ENCODE data around the gene GAS6.

Gene GAS6

GRCh38 chr13:113862191-113862930 lies 1.5 kb downstream of the GAS6 start:
- Histone ChIP-seq H3K9me3 (ENCODE audit: insufficient read depth, low read length) (peaks cover 6% of the 10 kb centered on the region; the same call in 1 of the 2 replicates), H3K4me2 (ENCODE audit: low read depth, low read length, poor library complexity, severe bottlenecking) (no peak overlapping the region), H3K4me3 (ENCODE audit: insufficient read depth, low read length, poor library complexity, severe bottlenecking) (no peak overlapping the region), H4K20me1 (ENCODE audit: low read depth, low read length) (no peaks in the 10 kb centered on the region), H3K36me3 (ENCODE audit: low read length) (no peaks in the 10 kb centered on the region), H3K9ac (ENCODE audit: low read length) (no peak overlapping the region), H3K9me2 (replicated peaks; ENCODE audit: insufficient read depth, low read length) (no peaks in the 10 kb centered on the region), H3K79me2 (ENCODE audit: insufficient read depth, low read length) (no peaks in the 10 kb centered on the region), H2AFZ (ENCODE audit: low read depth, low read length, severe bottlenecking) (no peak overlapping the region), H3K27ac (ENCODE audit: low read depth, low read length) (no peak overlapping the region), H3K27me3 (ENCODE audit: low read length) (no peaks in the 10 kb centered on the region), H3F3A (ENCODE audit: insufficient read depth) (no peaks in the 10 kb centered on the region)
- TF ChIP-seq CTCF (IDR thresholded peaks at IDR 0.05; ENCODE audit: insufficient read depth, low read length, poor library complexity, severe bottlenecking) (no peak), EZH2phosphoT487 (conservative IDR thresholded peaks at IDR 0.05; ENCODE audit: low read length) (no peak)

- no peaks in the 10 kb centered on the region for H3K27me3 ChIP-seq (ENCODE audit: low read length)
- no peaks in the 10 kb centered on the region for H4K20me1 ChIP-seq (ENCODE audit: low read depth, low read length)
- H3K27ac ChIP-seq (ENCODE audit: low read depth, low read length), result no peak overlapping the region
- H3K9me2 ChIP-seq (replicated peaks; ENCODE audit: insufficient read depth, low read length), result no peaks in the 10 kb centered on the region
- no peaks in the 10 kb centered on the region for H3K79me2 ChIP-seq (ENCODE audit: insufficient read depth, low read length)
- H3K36me3 ChIP-seq (ENCODE audit: low read length), result no peaks in the 10 kb centered on the region
- H3K4me2 ChIP-seq (ENCODE audit: low read depth, low read length, poor library complexity, severe bottlenecking), result no peak overlapping the region
- no peak overlapping the region for H2AFZ ChIP-seq (ENCODE audit: low read depth, low read length, severe bottlenecking)
- H3K9ac ChIP-seq (ENCODE audit: low read length), result no peak overlapping the region
- TF ChIP-seq EZH2phosphoT487 (conservative IDR thresholded peaks at IDR 0.05; ENCODE audit: low read length) (no peak), CTCF (IDR thresholded peaks at IDR 0.05; ENCODE audit: insufficient read depth, low read length, poor library complexity, severe bottlenecking) (no peak)
- H3K4me3 ChIP-seq (ENCODE audit: insufficient read depth, low read length, poor library complexity, severe bottlenecking), result no peak overlapping the region
- no peaks in the 10 kb centered on the region for H3F3A ChIP-seq (ENCODE audit: insufficient read depth)
- peaks cover 6% of the 10 kb centered on the region; the same call in 1 of the 2 replicates for H3K9me3 ChIP-seq (ENCODE audit: insufficient read depth, low read length)
Measured at GRCh38 chr13:113861433-113862030, 2.3 kb downstream of the GAS6 start.

- no peaks in the 10 kb centered on the region for H3F3A ChIP-seq (ENCODE audit: insufficient read depth)
- peaks cover 6% of the 10 kb centered on the region; the same call in 1 of the 2 replicates for H3K9me3 ChIP-seq (ENCODE audit: insufficient read depth, low read length)
- H3K36me3 ChIP-seq (ENCODE audit: low read length), result no peaks in the 10 kb centered on the region
- H3K4me3 ChIP-seq (ENCODE audit: insufficient read depth, low read length, poor library complexity, severe bottlenecking), result no peak overlapping the region
- H3K9me2 ChIP-seq (replicated peaks; ENCODE audit: insufficient read depth, low read length), result no peaks in the 10 kb centered on the region
- H3K27me3 ChIP-seq (ENCODE audit: low read length), result no peaks in the 10 kb centered on the region
- no peak overlapping the region for H3K4me2 ChIP-seq (ENCODE audit: low read depth, low read length, poor library complexity, severe bottlenecking)
- no peak overlapping the region for H3K27ac ChIP-seq (ENCODE audit: low read depth, low read length)
- no peak overlapping the region for H2AFZ ChIP-seq (ENCODE audit: low read depth, low read length, severe bottlenecking)
- TF ChIP-seq CTCF (IDR thresholded peaks at IDR 0.05; ENCODE audit: insufficient read depth, low read length, poor library complexity, severe bottlenecking) (no peak), EZH2phosphoT487 (conservative IDR thresholded peaks at IDR 0.05; ENCODE audit: low read length) (no peak)
- H3K79me2 ChIP-seq (ENCODE audit: insufficient read depth, low read length), result no peaks in the 10 kb centered on the region
- no peak overlapping the region for H3K9ac ChIP-seq (ENCODE audit: low read length)
- H4K20me1 ChIP-seq (ENCODE audit: low read depth, low read length), result no peaks in the 10 kb centered on the region
Measured at GRCh38 chr13:113860665-113861432, 3.0 kb downstream of the GAS6 start.

Data from SU-DHL-6 (cell line).